HG02884 (cell line): ENCODE results near the gene LZIC.
"Not testable (repeated sequence)": the region's sequence is repeated elsewhere in the genome, so short reads cannot be mapped to it uniquely, and the experiment has no call there.

Source experiments
- ATAC-seq: cut with Tn5 transposase; IDR thresholded peaks from one replicate; pipeline ENCODE4 v1.9.1; 2021; ENCODE audit warnings: mild to moderate bottlenecking, moderate library complexity; ENCODE audit not compliant: unreplicated experiment

LZIC gene

GRCh38 chr1:9942939-9943788 lies at the start of gene LZIC, which contains the start of gene NMNAT1:
Gene LZIC, minus strand, starts transcription at chr1:9943391. Its CDS starts 6,772 bp downstream, at chr1:9936619.
Gene NMNAT1, plus strand, starts transcription at chr1:9943475. Its CDS starts 28,599 bp downstream, at chr1:9972074.
- ATAC-seq = peak; percentile 89

- no peak for ATAC-seq
Observed at GRCh38 chr1:9992910-9993309, 49.7 kb upstream of the LZIC start.

GRCh38 chr1:9990944-9991343 lies 47.8 kb upstream of the LZIC start:
- ATAC-seq = no peak

- ATAC-seq = no peak
Observed at GRCh38 chr1:9989773-9990172, 46.6 kb upstream of the LZIC start.

GRCh38 chr1:9985001-9985400 lies 41.8 kb upstream of the LZIC start:
- ATAC-seq = no peak

DNA sequence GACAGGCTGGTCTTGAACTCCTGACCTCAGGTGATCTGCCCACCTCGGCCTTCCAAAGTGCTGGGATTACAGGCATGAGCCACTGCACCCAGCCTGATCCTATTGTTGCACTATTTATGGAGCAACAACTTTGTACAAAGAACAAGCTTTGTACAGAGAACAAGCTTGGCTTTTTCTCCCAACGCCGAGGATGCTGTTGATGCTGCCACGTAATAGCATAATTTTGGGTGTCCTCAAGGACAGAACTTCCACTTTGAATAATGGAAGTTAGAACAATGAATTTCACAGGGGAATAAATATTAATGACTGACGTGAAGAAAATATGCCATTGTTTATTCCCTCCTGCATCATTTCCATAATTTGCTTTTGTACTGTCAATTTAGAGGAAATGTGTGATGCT lies 41.1 kb upstream of the LZIC start:
- no peak for ATAC-seq

DNA sequence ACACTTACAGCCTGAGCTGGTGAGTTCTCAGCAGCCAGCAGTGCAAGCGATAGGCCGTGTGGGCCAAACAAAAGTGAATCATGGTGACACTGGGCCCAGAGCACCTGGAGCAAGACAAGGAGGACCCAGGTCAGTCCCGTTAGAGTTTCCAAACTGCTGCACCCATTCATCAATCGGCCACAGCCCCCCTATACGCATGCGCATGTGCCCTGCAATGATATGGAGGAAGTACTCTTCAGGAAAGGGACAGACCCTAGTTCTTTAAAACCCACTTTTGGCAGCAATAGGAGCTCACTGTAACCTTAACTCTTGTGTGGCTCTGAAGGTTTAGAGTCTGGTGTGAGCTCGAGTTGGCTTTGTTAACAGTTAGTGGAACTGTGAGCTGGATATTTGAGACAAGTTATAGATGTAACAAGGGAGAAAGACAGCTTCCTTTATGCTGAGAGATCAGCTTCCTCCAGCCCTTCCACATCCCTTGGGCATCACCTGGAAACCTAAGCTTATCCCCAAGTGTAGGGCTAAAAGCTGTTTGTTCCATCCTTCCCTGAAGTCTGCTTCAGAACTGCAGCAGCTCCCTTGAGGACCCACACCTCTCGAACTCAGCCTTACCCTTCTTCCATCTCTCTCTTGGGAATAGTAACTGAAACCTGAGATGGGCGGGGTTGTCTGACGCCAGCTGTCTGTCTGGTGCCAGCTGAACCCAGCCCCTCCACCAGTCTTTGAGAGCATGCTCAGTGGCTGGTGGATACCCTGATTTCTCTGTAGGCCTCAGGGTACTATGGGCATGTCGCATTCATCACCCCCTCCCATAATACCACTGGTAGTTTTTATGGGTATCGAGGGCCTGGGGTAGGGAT lies 17.7 kb upstream of the LZIC start:
- ATAC-seq = no peak

GRCh38 chr1:9960011-9960410 lies 16.8 kb upstream of the LZIC start:
- no peak for ATAC-seq

GRCh38 chr1:9957726-9958125 lies 14.5 kb upstream of the LZIC start:
- ATAC-seq = no peak

DNA sequence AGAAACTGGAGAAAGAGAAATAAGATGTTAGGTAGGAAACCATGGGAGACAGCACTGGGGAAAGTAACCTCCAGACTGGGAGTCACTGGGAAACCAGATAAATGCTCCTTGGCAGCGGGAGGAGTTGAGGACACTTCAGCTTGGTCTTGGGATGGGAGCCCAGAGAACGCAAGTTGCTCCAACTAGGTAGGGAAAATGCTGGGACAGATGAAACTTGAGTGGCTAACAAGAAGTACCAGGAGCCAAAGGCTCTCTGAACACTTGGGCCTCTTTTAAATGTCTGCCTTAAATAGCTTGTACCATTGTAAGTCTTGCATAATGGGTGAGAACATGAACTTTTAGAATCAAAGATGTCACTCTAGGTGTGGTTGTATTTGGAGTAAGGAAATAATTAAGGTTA lies 3.1 kb upstream of the LZIC start:
- ATAC-seq = no peak

GRCh38 chr1:9942399-9942938 lies 722 bp downstream of the LZIC start:
- no peak for ATAC-seq

DNA sequence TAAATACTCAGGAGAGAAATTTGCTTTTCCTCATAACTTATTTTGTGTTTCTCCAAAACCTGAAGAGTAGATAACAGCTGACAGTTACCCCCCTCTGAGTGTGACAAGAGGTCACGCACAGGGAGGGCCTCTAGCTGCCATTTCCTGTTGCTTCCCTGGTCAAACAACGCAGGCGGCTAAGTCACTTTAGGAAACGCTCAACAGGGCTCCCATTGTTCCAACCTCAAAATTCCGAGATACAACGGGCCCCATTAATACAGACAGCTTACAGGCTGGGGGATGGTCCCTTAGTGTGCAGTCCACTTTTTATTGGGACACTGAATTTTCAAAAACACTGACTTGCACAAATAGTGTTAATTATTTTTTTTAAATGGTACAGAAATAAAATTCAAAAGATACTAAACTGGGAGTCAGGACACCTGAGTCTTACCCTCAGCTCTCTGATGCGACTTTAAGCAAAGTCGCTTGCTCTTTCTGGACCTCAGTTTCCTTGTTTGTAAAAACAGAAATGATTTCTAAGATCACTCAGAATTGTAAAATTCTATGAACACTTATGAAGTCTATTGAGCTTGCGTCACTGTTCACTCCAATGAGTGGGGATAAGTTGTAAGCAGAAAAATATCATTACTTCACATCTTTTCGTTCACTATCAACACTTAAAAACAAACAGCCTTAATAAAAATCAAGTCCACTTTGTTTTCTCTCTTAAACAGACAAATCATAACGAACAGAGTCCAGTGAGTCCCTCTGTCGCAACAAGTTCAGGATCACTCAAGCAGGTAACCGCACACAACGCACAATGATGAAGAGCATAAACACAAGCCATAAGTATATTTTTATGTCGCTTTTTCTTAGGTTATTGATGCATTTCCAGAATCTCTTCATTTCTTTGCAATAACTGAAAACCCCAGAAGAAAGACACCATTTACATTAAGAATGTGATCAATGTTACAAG lies 13.5 kb downstream of the LZIC start:
- ATAC-seq = no peak

- no peak for ATAC-seq
Observed at GRCh38 chr1:9927259-9927658, 15.9 kb downstream of the LZIC start.

- no peak for ATAC-seq
Observed at GRCh38 chr1:9922342-9922741, 20.8 kb downstream of the LZIC start.

DNA sequence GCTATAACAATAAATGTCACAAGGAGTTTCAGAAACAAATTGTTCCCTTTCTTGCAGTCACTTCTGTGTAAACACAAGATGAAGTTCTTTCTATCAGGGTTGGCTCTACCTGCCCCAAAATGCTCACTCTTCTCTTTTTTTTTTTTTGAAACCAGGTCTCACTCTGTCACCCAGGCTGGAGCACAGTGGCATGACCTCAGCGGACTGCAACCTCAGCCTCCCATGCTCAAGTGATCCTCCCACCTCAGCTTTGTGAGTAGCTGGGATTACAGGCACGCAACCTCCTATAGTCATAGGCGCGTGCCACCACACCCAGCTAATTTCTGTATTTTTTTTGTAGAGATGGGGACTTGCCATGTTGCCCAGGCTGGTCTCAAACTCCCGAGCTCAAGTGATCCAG lies 22.6 kb downstream of the LZIC start:
- no peak for ATAC-seq

DNA sequence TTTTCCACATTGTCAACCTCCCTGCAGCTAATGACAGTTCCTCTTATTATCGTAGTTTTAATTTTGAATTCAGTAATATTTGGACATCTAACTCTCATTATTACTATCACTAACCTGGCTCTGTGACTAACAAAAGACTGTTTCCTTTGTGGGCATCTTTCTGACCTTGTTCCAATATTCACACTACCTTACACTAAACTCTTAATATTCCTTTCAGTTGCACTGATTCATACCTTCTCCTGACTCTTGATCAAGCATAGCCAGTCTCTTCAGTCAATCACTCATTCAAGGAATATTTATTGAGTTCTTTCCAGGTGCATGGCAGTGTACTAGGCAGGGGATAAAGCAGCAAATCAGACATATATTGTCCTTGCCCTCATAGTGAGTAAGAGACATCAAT lies 25.3 kb downstream of the LZIC start:
- no peak for ATAC-seq

DNA sequence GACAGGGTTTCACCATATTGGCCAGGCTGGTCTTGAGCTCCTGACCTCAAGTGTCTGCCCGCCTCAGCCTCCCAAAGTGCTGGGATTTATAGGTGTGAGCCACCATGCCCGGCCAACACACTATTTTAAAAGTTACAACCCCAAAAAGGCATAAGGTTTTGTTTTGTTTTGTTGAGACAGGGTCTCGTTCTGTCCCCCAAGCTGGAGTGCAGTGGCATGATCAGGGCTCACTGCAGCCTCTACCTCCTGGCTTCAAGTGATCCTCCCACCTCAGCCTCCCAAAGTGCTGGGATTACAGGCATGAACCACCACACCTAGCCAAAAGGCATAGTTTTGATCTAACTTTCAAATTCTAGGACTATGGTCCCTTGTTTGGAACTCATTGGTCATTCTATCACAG lies 25.7 kb downstream of the LZIC start:
- not testable (repeated sequence) for ATAC-seq

- no peak for ATAC-seq
Observed at GRCh38 chr1:9916452-9916851, 26.7 kb downstream of the LZIC start.

- ATAC-seq = no peak
Observed at GRCh38 chr1:9914610-9914937, 28.6 kb downstream of the LZIC start.

GRCh38 chr1:9912264-9912936 lies 30.8 kb downstream of the LZIC start:
- no peak for ATAC-seq
